Prostate gland (tissue), 2 donors: ENCODE results near the gene TTR. TPM values are rescaled to one million over a fixed set of nuclear protein-coding genes. Genes with fewer than 3 reads are reported as not detected.

Source experiments
- DNase-seq: peaks from one replicate; pipeline ENCODE4 v3.0.0-alpha.2; 2019; ENCODE audit warnings: low spot score
- H3K27ac ChIP-seq, 2 donors: fragments of 200-600 bp; sonication (generic); 2 replicates each; pipeline ENCODE4 v1.5.1; 2017 to 2019
- H3K27me3 ChIP-seq: fragments of 200-600 bp; sonication (generic); replicated peaks from 2 replicates; pipeline ENCODE4 v1.5.1; 2019; ENCODE audit not compliant: insufficient read depth
- H3K36me3 ChIP-seq, 2 donors: fragments of 200-600 bp; sonication (generic); 1 replicate in 1 of 2; 2 replicates in 1 of 2; pipeline versions ENCODE4 v1.5.1 to v1.8.1; 2017 to 2019
- H3K4me1 ChIP-seq: fragments of 200-600 bp; sonication (generic); replicated peaks from 2 replicates; pipeline ENCODE4 v1.5.1; 2019
- H3K4me3 ChIP-seq, 2 donors: fragments of 200-600 bp; sonication (generic); 2 replicates each; pipeline ENCODE4 v1.5.1; 2017 to 2019
- H3K9me3 ChIP-seq: fragments of 200-600 bp; sonication (generic); 2 replicates; pipeline ENCODE4 v1.5.1; 2017
- POLR2A ChIP-seq: fragments of 450-650 bp; IDR thresholded peaks from one replicate; pipeline ENCODE4 v1.6.1; 2016; ENCODE audit warnings: antibody characterized with exemption, mild to moderate bottlenecking
- POLR2AphosphoS5 ChIP-seq: sonication (generic); formaldehyde crosslinking; IDR thresholded peaks from one replicate; pipeline ENCODE4 v1.6.1; 2017; ENCODE audit warnings: antibody characterized with exemption
- WGBS: methylation state at CpG from one replicate; pipeline ENCODE4 v1.1.5; 2018; 5-methylcytosine and 5-hydroxymethylcytosine counted together
- intact Hi-C: fragments of 100-400 bp; cut with DNase I; formaldehyde crosslinking; loops from one replicate; pipeline ENCODE4 v1.14.2; 2022
- total RNA-seq, 2 donors: library from RNA; depleted of rRNA; stranded (reverse); fragments of >200 nt; gene quantifications; one replicate each; pipeline ENCODE4 v1.1.0, GENCODE V29; 2016
- TF ChIP-seq, protein P1 (sequence below), 4 experiments: fragments of 200-600 bp in 2 of 4; fragments of 450-650 bp in 2 of 4; sonication (generic) in 2 of 4; IDR thresholded peaks; 1 replicate in 3 of 4; 2 replicates in 1 of 4; pipeline ENCODE4 v1.5.1; 2016 to 2019; ENCODE audit warnings: antibody characterized with exemption in 4 of 4, mild to moderate bottlenecking in 2 of 4, moderate library complexity in 2 of 4

The TTR gene
- total RNA-seq, 2 donors from 2014 or later, result 0.50 TPM; not detected in 1

- Histone ChIP-seq H3K27ac (no peak overlapping the region), H3K27me3 (no peaks in the 10 kb centered on the region), H3K9me3 (no peaks in the 10 kb centered on the region), H3K4me3 (no peak overlapping the region), H3K4me1 (no peaks in the 10 kb centered on the region), H3K36me3 (no peaks in the 10 kb centered on the region)
- no peak for DNase-seq
- TF ChIP-seq POLR2A (no peak), POLR2AphosphoS5 (no peak)
- TF ChIP-seq, protein P1, sequence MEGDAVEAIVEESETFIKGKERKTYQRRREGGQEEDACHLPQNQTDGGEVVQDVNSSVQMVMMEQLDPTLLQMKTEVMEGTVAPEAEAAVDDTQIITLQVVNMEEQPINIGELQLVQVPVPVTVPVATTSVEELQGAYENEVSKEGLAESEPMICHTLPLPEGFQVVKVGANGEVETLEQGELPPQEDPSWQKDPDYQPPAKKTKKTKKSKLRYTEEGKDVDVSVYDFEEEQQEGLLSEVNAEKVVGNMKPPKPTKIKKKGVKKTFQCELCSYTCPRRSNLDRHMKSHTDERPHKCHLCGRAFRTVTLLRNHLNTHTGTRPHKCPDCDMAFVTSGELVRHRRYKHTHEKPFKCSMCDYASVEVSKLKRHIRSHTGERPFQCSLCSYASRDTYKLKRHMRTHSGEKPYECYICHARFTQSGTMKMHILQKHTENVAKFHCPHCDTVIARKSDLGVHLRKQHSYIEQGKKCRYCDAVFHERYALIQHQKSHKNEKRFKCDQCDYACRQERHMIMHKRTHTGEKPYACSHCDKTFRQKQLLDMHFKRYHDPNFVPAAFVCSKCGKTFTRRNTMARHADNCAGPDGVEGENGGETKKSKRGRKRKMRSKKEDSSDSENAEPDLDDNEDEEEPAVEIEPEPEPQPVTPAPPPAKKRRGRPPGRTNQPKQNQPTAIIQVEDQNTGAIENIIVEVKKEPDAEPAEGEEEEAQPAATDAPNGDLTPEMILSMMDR (IDR thresholded peaks at IDR 0.05), result no peak
- WGBS, result 85% methylated on average over 10 of the region's 10 CpGs
- intact Hi-C loops, result no loop called here
These were observed 955 bp downstream of the TTR start for GRCh38 chr18:31592506-31593157.

GRCh38 chr18:31595121-31595771 is 3.6 kb downstream of the TTR start:
- no peaks in the 10 kb centered on the region for H3K4me1 ChIP-seq
- intact Hi-C loops, result no loop called here
- H3K27ac ChIP-seq, result no peak overlapping the region
- no peaks in the 10 kb centered on the region for H3K36me3 ChIP-seq
- no peaks in the 10 kb centered on the region for H3K27me3 ChIP-seq
- TF ChIP-seq POLR2A (no peak), POLR2AphosphoS5 (no peak)
- TF ChIP-seq, protein P1 (IDR thresholded peaks at IDR 0.05), result no peak
- DNase-seq, result no peak
- no peak overlapping the region for H3K4me3 ChIP-seq
- WGBS, result 59% methylated on average over 5 of the region's 5 CpGs
- H3K9me3 ChIP-seq, result no peaks in the 10 kb centered on the region

DNA sequence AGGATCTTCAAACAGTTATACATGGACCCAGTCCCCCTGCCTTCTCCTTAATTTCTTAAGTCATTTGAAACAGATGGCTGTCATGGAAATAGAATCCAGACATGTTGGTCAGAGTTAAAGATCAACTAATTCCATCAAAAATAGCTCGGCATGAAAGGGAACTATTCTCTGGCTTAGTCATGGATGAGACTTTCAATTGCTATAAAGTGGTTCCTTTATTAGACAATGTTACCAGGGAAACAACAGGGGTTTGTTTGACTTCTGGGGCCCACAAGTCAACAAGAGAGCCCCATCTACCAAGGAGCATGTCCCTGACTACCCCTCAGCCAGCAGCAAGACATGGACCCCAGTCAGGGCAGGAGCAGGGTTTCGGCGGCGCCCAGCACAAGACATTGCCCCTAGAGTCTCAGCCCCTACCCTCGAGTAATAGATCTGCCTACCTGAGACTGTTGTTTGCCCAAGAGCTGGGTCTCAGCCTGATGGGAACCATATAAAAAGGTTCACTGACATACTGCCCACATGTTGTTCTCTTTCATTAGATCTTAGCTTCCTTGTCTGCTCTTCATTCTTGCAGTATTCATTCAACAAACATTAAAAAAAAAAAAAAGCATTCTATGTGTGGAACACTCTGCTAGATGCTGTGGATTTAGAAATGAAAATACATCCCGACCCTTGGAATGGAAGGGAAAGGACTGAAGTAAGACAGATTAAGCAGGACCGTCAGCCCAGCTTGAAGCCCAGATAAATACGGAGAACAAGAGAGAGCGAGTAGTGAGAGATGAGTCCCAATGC is 4.6 kb downstream of the TTR start:
- H3K4me1 ChIP-seq, result no peaks in the 10 kb centered on the region
- WGBS, result 86% methylated on average over 9 of the region's 9 CpGs
- DNase-seq, result no peak
- intact Hi-C loops, result no loop called here
- no peak overlapping the region for H3K27ac ChIP-seq
- TF ChIP-seq, protein P1 (IDR thresholded peaks at IDR 0.05), result no peak
- TF ChIP-seq POLR2AphosphoS5 (no peak), POLR2A (no peak)
- H3K27me3 ChIP-seq, result no peaks in the 10 kb centered on the region
- H3K4me3 ChIP-seq, result no peak overlapping the region
- H3K36me3 ChIP-seq, result no peaks in the 10 kb centered on the region
- no peaks in the 10 kb centered on the region for H3K9me3 ChIP-seq

GRCh38 chr18:31598021-31598805 is 6.5 kb downstream of the TTR start:
- no peaks in the 10 kb centered on the region for H3K36me3 ChIP-seq

More at GRCh38 chr18:31598021-31598805, 6.5 kb downstream of the TTR start:
- TF ChIP-seq POLR2A, result no peak
- TF ChIP-seq, protein P1 (IDR thresholded peaks at IDR 0.05), result no peak
- no peak for TF ChIP-seq POLR2AphosphoS5
- no peaks in the 10 kb centered on the region for H3K4me1 ChIP-seq
- WGBS, result 92% methylated on average over 13 of the region's 13 CpGs
- intact Hi-C loops, result no loop called here
- DNase-seq, result no peak
- H3K9me3 ChIP-seq, result no peaks in the 10 kb centered on the region
- H3K27ac ChIP-seq, result no peak overlapping the region
- H3K27me3 ChIP-seq, result no peaks in the 10 kb centered on the region
- no peak overlapping the region for H3K4me3 ChIP-seq
